NCI-H1417 treated with DMSO at 0.1 percent for 48 hours (cell line): Measurements from ENCODE around the gene LRRC25.
"Not testable (repeated sequence)": the region's sequence is repeated elsewhere in the genome, so short reads cannot be mapped to it uniquely, and the experiment has no call there.

Experiments
- DNase-seq: peaks from one replicate; lab custom pipeline; 2025; lab: John Stamatoyannopoulos, UW

Gene LRRC25

DNA sequence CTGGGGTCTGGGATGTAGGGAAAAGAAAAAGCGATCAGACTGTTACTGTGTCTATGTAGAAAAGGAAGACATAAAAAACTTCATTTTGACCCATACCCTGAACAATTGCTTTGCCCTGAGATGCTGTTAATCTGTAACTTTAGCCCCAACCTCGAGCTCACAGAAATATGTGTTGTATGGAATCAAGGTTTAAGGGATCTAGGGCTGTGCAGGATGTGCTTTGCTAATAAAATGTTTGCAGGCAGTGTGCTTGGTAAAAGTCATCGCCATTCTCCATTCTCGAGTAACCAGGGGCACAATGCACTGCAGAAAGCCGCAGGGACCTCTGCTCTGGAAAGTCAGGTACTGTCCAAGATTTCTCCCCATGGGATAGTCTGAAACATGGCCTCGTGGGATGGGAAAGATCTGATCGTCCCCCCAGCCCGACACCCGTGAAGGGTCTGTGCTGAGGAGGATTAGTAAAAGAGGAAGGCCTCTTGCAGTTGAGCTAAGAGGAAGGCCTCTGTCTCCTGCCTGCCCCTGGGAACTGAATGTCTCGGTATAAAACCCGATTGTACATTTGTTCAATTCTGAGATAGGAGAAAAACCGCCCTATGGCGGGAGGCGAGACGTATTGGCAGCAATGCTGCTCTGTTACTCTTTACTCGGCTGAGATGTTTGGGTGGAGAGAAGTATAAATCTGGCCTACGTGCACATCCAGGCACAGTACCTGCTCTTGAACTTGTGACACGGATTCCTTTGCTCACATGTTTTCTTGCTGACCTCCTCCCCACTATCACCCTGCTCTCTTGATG, 5.2 kb upstream of the LRRC25 start:
- DNase-seq = not testable (repeated sequence)

DNA sequence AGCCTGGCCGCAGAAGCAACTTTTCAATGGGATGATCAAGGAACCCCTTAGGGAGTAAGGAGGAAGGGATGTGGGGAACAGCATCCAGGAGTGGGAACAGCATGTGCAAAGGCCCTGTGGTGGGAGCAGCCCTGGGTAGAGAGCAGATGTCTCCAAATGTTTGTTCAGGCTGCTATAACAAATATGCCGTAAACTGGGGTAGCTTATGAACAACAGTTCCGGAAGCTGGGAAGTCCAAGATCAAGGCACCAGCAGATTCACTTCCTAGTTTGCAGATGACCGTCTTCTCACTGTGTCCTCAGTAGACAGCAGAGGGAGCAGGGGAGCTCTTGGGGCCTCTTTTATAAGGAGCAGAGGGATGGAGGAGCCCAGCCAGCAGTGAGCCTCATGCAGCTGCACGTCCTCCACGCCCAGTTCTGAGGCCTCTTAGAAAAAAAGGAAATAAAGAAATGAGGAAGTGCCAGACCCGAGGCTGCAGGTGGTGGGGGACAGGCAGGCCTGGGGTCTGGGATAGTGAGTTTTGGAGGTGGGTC, 4.2 kb upstream of the LRRC25 start:
- no peak for DNase-seq

DNA sequence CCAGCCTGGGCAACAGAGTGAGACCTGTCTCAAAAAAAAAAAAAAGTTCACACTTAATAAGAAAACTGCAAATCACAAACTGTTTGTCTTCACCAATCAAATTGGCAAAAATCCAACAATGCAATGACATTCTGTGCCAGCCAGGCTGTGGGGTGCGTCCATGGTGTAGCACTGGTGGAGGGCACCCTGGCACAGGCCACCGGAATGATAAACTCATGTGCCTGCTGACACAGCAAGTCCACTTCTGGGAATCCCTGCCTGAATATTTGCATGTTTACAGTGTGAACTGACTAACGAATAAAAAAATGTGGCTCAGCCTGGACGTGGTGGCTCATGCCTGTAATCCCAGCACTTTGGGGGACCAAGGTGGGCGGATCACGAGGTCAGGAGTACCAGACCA, 1.6 kb upstream of the LRRC25 start:
- DNase-seq = no peak

DNA sequence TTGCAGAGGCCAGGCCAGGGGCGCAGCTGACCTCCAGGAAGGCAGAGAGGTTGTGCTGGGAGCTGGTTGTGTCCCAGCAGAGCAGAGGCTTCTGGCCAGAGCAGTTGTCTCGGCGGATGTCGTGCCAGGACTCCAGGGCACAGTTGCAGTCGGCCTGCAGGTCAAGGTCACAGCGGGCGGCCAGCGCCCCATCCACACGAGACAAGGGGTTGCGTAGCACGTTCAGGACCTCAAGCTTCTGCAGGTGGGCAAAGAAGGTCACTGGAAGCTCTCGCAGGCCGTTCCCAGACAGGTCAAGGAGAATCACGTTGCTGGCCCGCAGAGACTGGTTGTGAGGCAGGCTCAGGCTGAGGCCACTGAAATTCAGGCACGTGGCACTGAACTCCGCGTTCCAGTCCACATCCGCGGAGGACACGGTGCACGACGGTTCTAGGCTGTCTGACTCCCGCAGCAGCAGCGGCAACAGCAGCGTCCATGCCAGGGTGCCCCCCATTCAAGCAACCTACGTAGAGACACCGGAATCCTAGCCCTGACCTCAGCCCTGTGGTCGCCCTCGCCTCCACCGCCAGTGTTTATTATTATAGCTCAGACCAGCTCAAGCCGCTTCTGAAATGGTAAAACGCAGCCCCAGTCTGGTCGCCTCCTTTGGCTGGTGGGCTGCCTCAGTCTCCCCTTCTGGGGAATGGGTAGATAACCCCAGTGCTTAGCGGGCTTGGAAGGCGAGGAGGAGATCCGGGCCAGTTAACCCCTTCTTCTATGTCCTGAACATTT, 766 bp downstream of the LRRC25 start:
- DNase-seq = no peak

DNA sequence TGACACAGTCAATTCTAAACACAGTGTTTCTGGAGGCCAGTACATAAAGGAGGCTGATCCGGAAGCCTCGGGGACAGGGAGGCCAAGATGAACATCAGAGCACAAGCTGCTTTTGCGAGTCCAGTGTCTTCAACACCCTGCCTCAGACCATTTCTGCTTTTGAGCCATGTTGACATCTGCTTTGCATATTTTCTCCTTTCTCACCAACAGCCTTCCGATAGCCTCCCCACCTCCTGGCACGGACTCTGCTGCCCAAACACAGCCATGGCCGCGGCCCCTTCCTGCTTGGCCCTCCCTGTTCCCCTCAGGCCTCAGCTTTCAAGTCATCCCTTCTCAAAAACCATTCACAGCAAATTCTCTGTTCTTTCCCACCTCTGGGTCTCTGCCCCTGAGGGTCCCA, 3.6 kb downstream of the LRRC25 start:
- no peak for DNase-seq

DNA sequence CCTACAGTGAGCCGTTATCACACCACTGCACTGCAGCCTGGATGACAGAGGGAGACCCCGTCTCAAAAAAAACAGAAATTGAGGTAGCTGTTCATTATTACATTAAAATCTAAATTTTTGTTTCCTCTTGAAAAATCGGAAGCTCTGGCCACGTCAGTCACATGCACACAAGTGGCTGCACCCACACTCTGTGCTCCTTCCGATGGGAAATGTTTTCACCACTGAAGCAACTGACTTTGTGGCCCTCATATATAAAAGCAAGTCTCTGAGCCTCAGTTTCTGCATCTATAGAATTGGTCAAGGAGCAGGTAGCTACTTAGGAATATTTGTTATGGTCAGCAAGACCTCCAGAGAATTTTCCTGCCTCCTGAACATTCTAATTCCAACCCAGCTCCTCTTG, 4.5 kb downstream of the LRRC25 start:
- no peak for DNase-seq

DNA sequence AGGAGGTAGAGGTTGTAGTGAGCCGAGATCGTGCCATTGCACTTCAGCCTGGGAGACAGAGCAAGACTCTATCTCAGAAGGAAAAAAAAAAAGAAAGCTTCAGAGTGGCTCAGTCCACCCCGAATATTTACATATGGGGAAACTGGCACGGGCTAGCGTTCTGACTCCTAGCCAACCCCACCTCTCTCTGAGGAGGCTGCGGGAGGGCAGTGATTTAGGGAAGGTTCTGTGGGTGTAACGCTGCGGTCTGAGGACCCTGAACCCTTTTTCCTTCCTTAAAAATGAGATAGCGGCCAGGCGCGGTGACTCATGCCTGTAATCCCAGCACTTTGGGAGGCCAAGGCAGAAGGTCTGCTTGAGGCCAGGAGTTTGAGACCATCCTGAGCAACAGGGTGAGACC, 5.0 kb downstream of the LRRC25 start:
- DNase-seq = no peak

DNA sequence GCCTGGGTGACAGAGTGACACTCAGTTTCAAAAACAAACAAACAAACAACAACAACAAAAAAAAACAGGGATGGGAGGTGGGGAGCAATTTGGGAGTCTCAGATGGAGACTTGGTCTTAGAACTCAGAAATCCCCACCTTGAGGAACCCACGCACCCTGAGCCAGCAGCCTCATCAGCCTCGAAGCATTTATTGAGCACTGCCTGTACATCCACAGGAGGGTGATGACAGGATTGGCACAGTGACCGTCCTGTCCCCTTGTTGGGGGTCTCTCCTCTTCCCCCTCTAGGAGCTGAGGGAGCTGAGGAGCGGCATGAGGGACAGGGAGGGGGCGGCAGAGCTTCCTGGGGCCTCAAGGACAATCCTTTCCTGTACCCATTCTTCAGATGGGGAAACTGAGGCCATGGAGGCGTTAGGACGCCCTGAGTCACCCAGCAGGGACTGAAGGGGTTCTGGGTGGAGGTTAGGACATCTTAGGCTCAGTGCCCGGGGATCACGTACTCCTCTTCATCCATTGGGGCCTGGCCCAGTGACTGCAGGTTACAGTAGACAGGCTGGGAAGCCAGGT, 5.8 kb downstream of the LRRC25 start:
- no peak for DNase-seq

DNA sequence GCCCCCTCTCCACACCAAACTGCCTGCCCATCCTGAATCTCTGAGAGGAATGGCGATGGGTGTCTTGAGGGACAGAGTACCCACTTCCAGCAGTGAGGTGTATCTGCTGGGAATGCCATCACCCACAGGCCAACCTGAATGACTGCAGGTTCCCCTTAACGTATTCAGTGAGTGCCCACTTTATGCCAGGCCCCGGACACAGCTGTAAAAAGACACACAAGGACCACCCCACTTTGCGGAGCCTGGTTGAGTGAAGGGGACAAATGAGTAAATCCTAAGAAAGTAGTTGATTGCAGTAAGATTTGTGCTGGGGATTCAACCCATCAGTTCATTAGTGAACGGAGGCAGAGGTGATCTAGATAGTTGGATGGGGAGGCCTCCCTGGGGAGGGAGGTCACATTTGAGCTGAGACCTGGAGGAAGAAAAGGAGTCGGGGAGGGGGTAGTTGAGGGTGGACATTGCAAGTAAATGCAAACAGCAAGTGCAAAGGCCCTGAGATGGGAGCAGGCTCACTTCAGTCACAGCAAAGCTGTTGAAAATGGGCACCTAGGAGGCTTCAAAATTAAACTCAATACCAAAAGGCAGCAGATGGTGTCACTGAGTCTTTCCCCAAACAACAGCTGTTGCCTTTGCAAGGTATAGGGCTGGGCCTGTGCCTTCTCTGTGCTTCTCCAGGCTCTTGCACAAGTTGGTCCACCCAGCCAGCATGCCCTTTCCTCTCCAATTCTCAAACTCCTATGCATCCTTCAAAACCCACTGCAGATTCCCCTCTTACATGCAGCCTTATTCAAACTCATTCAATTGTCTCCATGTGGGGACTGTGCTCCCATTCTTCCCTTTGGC, 7.1 kb downstream of the LRRC25 start:
- DNase-seq = no peak

DNA sequence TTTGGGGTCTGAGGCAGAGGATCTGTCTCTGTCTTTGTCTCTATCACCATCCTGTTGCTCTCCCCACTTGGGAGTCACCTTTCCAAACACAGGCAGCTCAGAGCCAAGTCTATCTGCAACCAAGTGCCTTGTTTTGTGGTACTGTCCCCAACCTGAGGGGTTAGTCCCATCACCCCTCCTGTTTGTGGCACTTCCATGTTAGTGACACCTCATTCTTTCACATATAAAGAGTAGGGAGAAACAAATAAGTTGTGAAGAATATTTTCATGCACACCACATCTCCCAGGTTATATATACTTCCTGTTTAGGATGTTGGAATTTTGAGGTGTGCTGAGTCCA, 7.7 kb downstream of the LRRC25 start:
- DNase-seq = no peak

DNA sequence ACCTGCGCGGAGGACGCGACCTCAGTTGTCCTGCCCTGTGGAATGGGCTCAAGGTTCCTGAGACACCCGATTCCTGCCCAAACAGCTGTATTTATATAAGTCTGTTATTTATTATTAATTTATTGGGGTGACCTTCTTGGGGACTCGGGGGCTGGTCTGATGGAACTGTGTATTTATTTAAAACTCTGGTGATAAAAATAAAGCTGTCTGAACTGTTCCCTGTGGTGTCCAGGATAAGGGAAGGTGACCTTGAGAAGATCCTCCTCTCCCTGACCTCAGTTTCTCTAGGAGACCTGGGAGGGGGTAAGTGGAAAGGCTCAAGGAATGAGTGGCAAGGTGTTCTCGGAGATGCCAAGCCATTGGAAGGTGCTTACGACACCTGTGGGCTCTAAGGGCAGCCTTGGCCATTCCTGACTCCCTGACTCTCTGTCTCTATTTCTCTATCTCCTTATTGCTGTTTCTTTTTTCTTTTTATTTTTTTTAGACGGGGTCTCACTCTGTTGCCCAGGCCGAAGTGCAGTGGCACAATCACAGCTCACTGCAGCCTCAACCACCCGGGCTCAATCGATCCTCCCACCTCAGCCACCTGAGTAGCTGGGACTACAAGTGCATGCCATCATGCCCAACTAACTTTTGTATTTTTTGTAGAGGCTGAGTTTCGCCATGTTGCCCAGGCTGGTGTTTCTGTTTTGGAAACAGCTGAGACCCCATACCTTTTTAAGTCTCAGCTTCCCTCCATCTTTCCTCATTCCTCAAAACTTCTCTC, 8.3 kb downstream of the LRRC25 start:
- DNase-seq = no peak

DNA sequence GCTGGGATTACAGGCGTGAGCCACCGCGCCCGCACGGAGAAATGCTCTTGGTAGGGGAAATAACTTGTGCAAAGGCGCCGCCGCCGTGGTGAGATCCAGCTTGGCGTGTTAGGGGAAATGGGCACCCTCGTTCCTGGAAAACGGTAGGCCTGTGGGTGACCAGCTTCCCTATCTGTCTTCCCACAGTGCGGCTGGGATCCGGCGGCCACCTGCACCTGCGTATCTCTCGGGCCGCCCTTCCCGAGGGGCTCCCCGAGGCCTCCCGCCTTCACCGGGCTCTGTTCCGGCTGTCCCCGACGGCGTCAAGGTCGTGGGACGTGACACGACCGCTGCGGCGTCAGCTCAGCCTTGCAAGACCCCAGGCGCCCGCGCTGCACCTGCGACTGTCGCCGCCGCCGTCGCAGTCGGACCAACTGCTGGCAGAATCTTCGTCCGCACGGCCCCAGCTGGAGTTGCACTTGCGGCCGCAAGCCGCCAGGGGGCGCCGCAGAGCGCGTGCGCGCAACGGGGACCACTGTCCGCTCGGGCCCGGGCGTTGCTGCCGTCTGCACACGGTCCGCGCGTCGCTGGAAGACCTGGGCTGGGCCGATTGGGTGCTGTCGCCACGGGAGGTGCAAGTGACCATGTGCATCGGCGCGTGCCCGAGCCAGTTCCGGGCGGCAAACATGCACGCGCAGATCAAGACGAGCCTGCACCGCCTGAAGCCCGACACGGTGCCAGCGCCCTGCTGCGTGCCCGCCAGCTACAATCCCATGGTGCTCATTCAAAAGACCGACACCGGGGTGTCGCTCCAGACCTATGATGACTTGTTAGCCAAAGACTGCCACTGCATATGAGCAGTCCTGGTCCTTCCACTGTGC, 9.1 kb downstream of the LRRC25 start:
- no peak for DNase-seq

DNA sequence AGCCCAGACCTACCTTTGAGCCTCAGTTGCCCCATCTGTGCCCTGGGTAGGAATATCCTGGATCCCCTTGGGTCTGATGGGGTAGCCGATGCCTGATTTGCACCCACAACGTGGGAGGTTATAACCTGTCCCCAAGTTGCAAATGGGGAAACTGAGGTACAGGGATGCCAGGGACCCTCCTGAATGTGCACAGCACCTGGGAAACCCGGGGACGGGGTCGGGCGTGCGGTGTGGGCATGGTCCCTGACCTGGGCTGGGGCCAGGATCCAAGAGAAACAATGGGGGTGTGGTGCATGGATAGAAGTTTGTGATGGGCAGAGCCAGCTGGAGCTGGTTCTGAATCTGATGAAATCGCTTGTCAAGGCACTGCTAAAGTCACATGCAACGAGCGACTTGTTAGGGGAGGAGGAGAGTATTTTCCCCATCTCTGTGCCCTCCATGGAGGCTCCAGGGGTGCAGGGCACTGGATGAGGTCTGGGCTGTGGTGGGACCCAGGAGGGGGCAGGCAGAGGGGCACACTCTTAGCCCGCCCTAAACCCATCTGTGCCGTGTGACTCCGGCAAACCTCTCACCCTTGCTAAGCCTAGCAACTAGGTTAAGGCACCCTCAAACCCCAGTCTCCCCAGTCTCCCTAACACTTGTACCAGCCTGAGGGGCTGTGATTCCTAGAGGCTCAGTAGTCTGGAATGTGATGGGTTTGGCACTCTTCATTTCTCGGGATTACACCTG, 10.7 kb downstream of the LRRC25 start:
- no peak for DNase-seq

DNA sequence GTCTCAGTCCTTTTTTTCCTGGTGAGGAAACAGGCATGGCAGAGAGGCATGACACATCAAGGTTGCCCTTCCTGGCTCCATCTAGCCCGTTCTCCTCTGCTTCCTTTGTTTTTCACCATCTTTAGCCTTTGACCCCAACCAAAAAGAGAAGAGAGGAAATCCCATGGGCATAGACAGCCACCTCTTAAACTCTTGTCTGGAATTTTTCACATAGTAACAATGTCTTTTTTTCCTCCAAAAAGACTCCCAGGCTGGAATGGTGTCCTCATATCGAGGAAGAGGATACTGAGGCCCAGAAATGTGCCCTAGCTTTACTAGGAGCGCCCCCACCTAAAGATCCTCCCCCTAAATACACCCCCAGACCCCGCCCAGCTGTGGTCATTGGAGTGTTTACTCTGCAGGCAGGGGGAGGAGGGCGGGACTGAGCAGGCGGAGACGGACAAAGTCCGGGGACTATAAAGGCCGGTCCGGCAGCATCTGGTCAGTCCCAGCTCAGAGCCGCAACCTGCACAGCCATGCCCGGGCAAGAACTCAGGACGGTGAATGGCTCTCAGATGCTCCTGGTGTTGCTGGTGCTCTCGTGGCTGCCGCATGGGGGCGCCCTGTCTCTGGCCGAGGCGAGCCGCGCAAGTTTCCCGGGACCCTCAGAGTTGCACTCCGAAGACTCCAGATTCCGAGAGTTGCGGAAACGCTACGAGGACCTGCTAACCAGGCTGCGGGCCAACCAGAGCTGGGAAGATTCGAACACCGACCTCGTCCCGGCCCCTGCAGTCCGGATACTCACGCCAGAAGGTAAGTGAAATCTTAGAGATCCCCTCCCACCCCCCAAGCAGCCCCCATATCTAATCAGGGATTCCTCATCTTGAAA, 11.5 kb downstream of the LRRC25 start, which contains the start of gene GDF15:
Gene GDF15 (plus strand): TSS at position 484 of the 868 bp plus-strand sequence. CDS start 32 bp downstream, at position 516.
- no peak for DNase-seq

DNA sequence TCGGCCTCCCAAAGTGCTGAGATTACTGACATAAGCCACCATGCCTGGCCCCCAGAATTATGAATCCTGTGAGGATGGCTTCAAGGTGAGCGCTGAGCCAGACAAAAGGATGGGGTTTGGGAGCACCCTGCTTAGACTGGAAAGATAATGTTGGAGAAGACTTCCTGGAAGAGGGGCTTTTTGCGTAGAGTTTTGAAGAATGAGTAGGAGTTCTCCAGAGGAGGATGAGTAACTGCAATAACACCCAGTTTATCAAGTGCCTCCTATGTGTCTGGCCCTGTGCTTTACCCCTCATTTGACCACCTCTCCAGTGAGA, 12.1 kb downstream of the LRRC25 start:
- DNase-seq = no peak

DNA sequence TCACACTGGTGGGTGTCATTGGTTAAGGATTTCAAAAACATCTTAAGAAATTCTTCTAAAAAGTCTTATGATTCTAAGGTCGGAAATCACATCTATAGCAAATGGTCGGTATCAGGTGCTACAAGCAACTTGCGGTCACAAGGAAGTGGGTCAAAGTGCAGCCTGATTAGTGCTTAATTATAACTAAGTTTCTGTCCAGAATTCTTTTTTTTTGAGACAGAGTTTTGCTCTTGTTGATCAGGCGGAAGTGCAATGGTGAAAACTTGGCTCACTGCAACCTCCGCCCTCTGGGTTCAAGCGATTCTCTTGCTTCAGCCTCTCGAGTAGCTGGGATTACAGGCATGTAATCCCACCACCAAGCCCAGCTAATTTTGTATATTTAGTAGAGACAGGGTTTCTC, 12.6 kb downstream of the LRRC25 start:
- DNase-seq = no peak

DNA sequence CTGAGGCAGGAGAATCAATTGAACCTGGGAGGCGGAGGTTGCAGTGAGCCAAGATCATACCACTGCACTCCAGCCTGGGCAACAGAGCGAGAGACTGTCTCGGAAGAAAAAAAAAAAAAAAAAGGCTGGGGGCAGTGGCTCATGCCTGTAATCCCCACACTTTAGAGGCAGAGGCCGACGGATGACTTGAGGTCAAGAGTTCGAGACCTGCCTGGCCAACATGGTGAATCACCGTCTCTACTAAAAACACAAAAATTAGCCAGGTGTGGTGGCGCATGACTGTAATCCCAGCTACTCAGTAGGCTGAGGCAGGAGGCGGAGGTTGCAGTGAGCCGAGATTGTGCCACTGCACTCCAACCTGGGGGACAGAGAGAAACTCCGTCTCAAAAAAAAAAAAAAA, 13.8 kb downstream of the LRRC25 start:
- DNase-seq = not testable (repeated sequence)

DNA sequence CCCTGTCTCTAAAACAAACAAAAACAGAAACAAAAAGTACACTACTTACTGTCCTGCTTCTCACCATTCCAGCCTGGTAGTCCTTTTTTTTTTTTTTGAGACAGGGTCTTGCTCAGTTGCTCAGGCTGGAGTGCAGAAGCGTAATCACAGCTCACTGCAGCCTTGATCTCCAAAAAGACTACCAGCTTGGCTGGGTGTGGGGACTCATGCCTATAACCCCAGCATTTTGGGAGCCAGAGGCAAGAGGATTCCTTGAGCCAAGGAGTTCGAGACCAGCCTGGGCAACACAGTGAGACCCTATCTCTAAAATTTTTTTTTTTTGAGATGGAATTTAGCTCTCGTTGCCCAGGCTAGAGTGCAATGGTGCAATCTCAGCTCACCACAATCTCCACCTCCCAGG, 16.6 kb downstream of the LRRC25 start:
- no peak for DNase-seq
